Cardiac muscle cell (in vitro differentiated cells and primary cell): Measurements from ENCODE around the gene GLCE. TPM values are rescaled to one million over a fixed set of nuclear protein-coding genes. Genes with fewer than 3 reads are reported as not detected.

Experiments
- DNase-seq, 2 donors: peaks; one replicate each; pipeline versions ENCODE4 v3.0.0 to v3.0.0-alpha.2; 2010 to 2017; ENCODE audit warnings: low read depth in 1 of 2, low spot score in 1 of 2
- H3K27ac ChIP-seq: fragments of 200-600 bp; sonication (generic); 2 replicates; pipeline ENCODE4 v1.5.1; 2016
- H3K27me3 ChIP-seq: fragments of 200-600 bp; sonication (generic); 2 replicates; pipeline ENCODE4 v1.6.0; 2016; ENCODE audit warnings: control low read depth
- H3K36me3 ChIP-seq: fragments of 200-600 bp; sonication (generic); 2 replicates; pipeline ENCODE4 v1.5.1; 2016; ENCODE audit warnings: control low read depth
- H3K4me1 ChIP-seq: fragments of 200-600 bp; sonication (generic); 2 replicates; pipeline ENCODE4 v1.8.1; 2017; ENCODE audit warnings: low read depth, mild to moderate bottlenecking, mixed run types
- H3K4me3 ChIP-seq: fragments of 200-600 bp; sonication (generic); 2 replicates; pipeline ENCODE4 v1.5.1; 2016; ENCODE audit warnings: mild to moderate bottlenecking
- H3K9me3 ChIP-seq: fragments of 200-600 bp; sonication (generic); 2 replicates; pipeline ENCODE4 v1.5.1; 2017; ENCODE audit warnings: low read depth, mild to moderate bottlenecking, control low read depth
- CTCF ChIP-seq: IDR thresholded peaks from 2 replicates; pipeline ENCODE4 v1.5.1; 2012; ENCODE audit warnings: low read depth, mild to moderate bottlenecking, low read length
- polyA plus RNA-seq: library from polyadenylated mRNA; unstranded; fragments of >200 nt; fragmentation: Nextera tagmentation; extraction: Ambion mirVana; gene quantifications from 2 replicates; pipeline ENCODE4 v1.2.1, GENCODE V29; 2016
- total RNA-seq: library from RNA; depleted of rRNA; stranded (reverse); fragments of >200 nt; gene quantifications from 2 replicates; pipeline ENCODE4 v1.2.3, GENCODE V29; 2016

Gene GLCE
- total and polyA plus RNA-seq, 2 experiments from 2014 or later = 6.1 to 9.3 TPM

GRCh38 chr15:69154684-69155083 is 5.8 kb upstream of the GLCE start:
- no peak overlapping the region for H3K27ac ChIP-seq

GRCh38 chr15:69156736-69157381 is 3.6 kb upstream of the GLCE start:
- no peak for TF ChIP-seq CTCF
- Histone ChIP-seq H3K9me3 (no peaks in the 10 kb centered on the region), H3K27me3 (no peaks in the 10 kb centered on the region), H3K36me3 (no peaks in the 10 kb centered on the region), H3K27ac (no peak overlapping the region), H3K4me1 (no peaks in the 10 kb centered on the region), H3K4me3 (no peak overlapping the region)
- peak in 1 of 2 donors; percentile 3 for DNase-seq

More at GRCh38 chr15:69154684-69155083, 5.8 kb upstream of the GLCE start:
- no peaks in the 10 kb centered on the region for H3K27me3 ChIP-seq
- H3K9me3 ChIP-seq = no peaks in the 10 kb centered on the region
- TF ChIP-seq CTCF = no peak
- peak in 1 of 2 donors; percentile 85 for DNase-seq
- no peaks in the 10 kb centered on the region for H3K4me1 ChIP-seq
- H3K36me3 ChIP-seq = no peaks in the 10 kb centered on the region
- H3K4me3 ChIP-seq = no peak overlapping the region

- peaks cover 7% of the 10 kb centered on the region for H3K4me1 ChIP-seq
- H3K4me3 ChIP-seq = no peak overlapping the region
- no peaks in the 10 kb centered on the region for H3K36me3 ChIP-seq
- TF ChIP-seq CTCF = no peak
- no peaks in the 10 kb centered on the region for H3K9me3 ChIP-seq
- H3K27ac ChIP-seq = no peak overlapping the region
- DNase-seq = no peak
- no peaks in the 10 kb centered on the region for H3K27me3 ChIP-seq
Observed at GRCh38 chr15:69158201-69158842, 2.1 kb upstream of the GLCE start.

GRCh38 chr15:69158843-69159240 is 1.6 kb upstream of the GLCE start:
- TF ChIP-seq CTCF = no peak
- no peaks in the 10 kb centered on the region for H3K27me3 ChIP-seq
- no peaks in the 10 kb centered on the region for H3K9me3 ChIP-seq
- no peak overlapping the region for H3K4me3 ChIP-seq
- H3K36me3 ChIP-seq = no peaks in the 10 kb centered on the region
- H3K4me1 ChIP-seq = peaks cover 7% of the 10 kb centered on the region
- H3K27ac ChIP-seq = no peak overlapping the region
- no peak for DNase-seq

- H3K27me3 ChIP-seq = no peaks in the 10 kb centered on the region
- TF ChIP-seq CTCF = no peak
- DNase-seq = no peak
- H3K4me1 ChIP-seq = peaks cover 7% of the 10 kb centered on the region
- peak overlapping the region; percentile 82 for H3K4me3 ChIP-seq
- H3K9me3 ChIP-seq = no peaks in the 10 kb centered on the region
- no peaks in the 10 kb centered on the region for H3K36me3 ChIP-seq
- no peak overlapping the region for H3K27ac ChIP-seq
Observed at GRCh38 chr15:69159805-69160140, 662 bp upstream of the GLCE start.
